ENCODE measurements around the gene SMPD2. TPM values are rescaled to one million over a fixed set of nuclear protein-coding genes. Genes with fewer than 3 reads are reported as not detected.

Gene SMPD2
- total and polyA plus RNA-seq, 4 donors: 2.5 to 10.6 (median 8.1) TPM

Other genes starting within 250 kb of the SMPD2 start
- 100 to 1,000 TPM; 226 TPM for gene CD164, start 58.3 kb upstream of the SMPD2 start, total RNA-seq
- 100 to 1,000 TPM; 124 to 182 TPM for gene CD164, start 58.3 kb upstream of the SMPD2 start, polyA plus RNA-seq
- gene PPIL6, start 96 bp upstream of the SMPD2 start, total RNA-seq: 1 to 10 TPM; 1.0 to 1.5 TPM
- 1 to 10 TPM; 1.8 to 2.7 TPM for gene PPIL6, start 96 bp upstream of the SMPD2 start, polyA plus RNA-seq
- 10 to 100 TPM; 48.8 to 60.8 TPM for gene MICAL1, start 15.0 kb downstream of the SMPD2 start, total RNA-seq
- gene MICAL1, start 15.0 kb downstream of the SMPD2 start, polyA plus RNA-seq: 100 to 1,000 TPM in 1 of 2 donors, 10 to 100 TPM in 1; 32.4 to 199 TPM
- 1 to 10 TPM; 6.8 to 8.3 TPM for gene ZBTB24, start 42.5 kb downstream of the SMPD2 start, total RNA-seq
- 1 to 10 TPM; 2.0 to 3.1 TPM for gene ZBTB24, start 42.5 kb downstream of the SMPD2 start, polyA plus RNA-seq